PC-3 (cell line): ENCODE data around the gene PWWP3B. TPM values are rescaled to one million over a fixed set of nuclear protein-coding genes. Genes with fewer than 3 reads are reported as not detected.

Experiments
- ATAC-seq: fragments of 200-7000 bp; cut with Tn5 transposase; 2 replicates; pipeline ENCODE4 v1.9.1; 2020; ENCODE audit warnings: mild to moderate bottlenecking, moderate library complexity
- BruUV-seq: library from RNA; stranded (reverse); fragments of 400-500 nt; replicated peaks from 2 replicates; lab custom pipeline; 2021; lab: Mats Ljungman, UMichigan
- CTCF ChIA-PET: fragments of 300-600 bp; sonication (Branson Sonifier 250); formaldehyde crosslinking; loops from one replicate; lab custom pipeline; 2022; ENCODE audit warnings: antibody characterized with exemption; lab: Charles Lee
- POLR2A ChIA-PET: fragments of 300-600 bp; sonication (Branson Sonifier 250); formaldehyde crosslinking; loops from one replicate; lab custom pipeline; 2022; ENCODE audit warnings: antibody characterized with exemption; ENCODE audit not compliant: unreplicated experiment; lab: Charles Lee
- DNase-seq: peaks from one replicate; pipeline ENCODE4 v3.0.0-alpha.2; 2015
- H2AFZ ChIP-seq: fragments of 300-600 bp; sonication (generic); 2 replicates; pipeline ENCODE4 v1.6.0; 2016; ENCODE audit warnings: antibody characterized with exemption, low read length
- H3F3A ChIP-seq: fragments of 300-600 bp; sonication (generic); one replicate; pipeline ENCODE4 v1.6.0; 2017; ENCODE audit warnings: antibody characterized with exemption, low read length, control low read depth, mild to moderate bottlenecking; ENCODE audit not compliant: unreplicated experiment
- H3K27ac ChIP-seq: fragments of 300-600 bp; sonication (generic); 2 replicates; pipeline ENCODE4 v1.5.1; 2016; ENCODE audit warnings: mild to moderate bottlenecking, low read length
- H3K27me3 ChIP-seq: fragments of 300-600 bp; sonication (generic); 2 replicates; pipeline ENCODE4 v1.6.1; 2016; ENCODE audit warnings: low read length, mixed read lengths
- H3K36me3 ChIP-seq: fragments of 300-600 bp; sonication (generic); 2 replicates; pipeline ENCODE4 v1.6.1; 2016; ENCODE audit warnings: low read depth, mixed run types, low read length, mixed read lengths
- H3K4me1 ChIP-seq: fragments of 300-600 bp; sonication (generic); 2 replicates; pipeline ENCODE4 v1.5.1; 2016; ENCODE audit warnings: low read length; ENCODE audit not compliant: insufficient read depth
- H3K4me2 ChIP-seq: fragments of 300-600 bp; sonication (generic); 2 replicates; pipeline ENCODE4 v1.6.0; 2016; ENCODE audit warnings: low read length
- H3K4me3 ChIP-seq: fragments of 300-600 bp; sonication (generic); 2 replicates; pipeline ENCODE4 v1.5.1; 2016; ENCODE audit warnings: mild to moderate bottlenecking, low read length, mixed read lengths
- H3K79me2 ChIP-seq: fragments of 300-600 bp; sonication (generic); 2 replicates; pipeline ENCODE4 v1.6.1; 2017; ENCODE audit warnings: low read length, mixed read lengths
- H3K9ac ChIP-seq: fragments of 300-600 bp; sonication (generic); 2 replicates; pipeline ENCODE4 v1.6.0; 2016; ENCODE audit warnings: mild to moderate bottlenecking, low read length
- H3K9me2 ChIP-seq: fragments of 300-600 bp; sonication (generic); replicated peaks from 2 replicates; pipeline ENCODE4 v1.6.1; 2016; ENCODE audit warnings: mixed run types, low read length, mixed read lengths
- H3K9me3 ChIP-seq: fragments of 300-600 bp; sonication (generic); 2 replicates; pipeline ENCODE4 v1.6.1; 2016; ENCODE audit warnings: low read length, mixed read lengths
- H4K20me1 ChIP-seq: fragments of 300-600 bp; sonication (generic); 2 replicates; pipeline ENCODE4 v1.6.1; 2016; ENCODE audit warnings: low read length, mixed read lengths
- EZH2 ChIP-seq: fragments of 300-600 bp; sonication (generic); IDR thresholded peaks from one replicate; pipeline ENCODE4 v1.6.1; 2017; ENCODE audit warnings: antibody characterized with exemption, mild to moderate bottlenecking, low read length; ENCODE audit not compliant: unreplicated experiment
- EZH2phosphoT487 ChIP-seq: fragments of 300-600 bp; sonication (generic); IDR thresholded peaks from 2 replicates; pipeline ENCODE4 v1.6.1; 2018; ENCODE audit warnings: mild to moderate bottlenecking, antibody characterized with exemption, low read length, borderline replicate concordance
- intact Hi-C: fragments of 100-400 bp; cut with micrococcal nuclease; formaldehyde crosslinking; loops from 2 replicates; pipeline ENCODE4 v1.9.0; 2023
- total RNA-seq: library from RNA; depleted of rRNA; stranded (reverse); fragments of >200 nt; gene quantifications from 2 replicates; pipeline ENCODE4 v1.2.3, GENCODE V29; 2014; rRNA removed
- TF ChIP-seq, protein P1 (sequence below): fragments of 300-600 bp; sonication (generic); conservative IDR thresholded peaks from 2 replicates; pipeline ENCODE4 v1.5.1; 2017; ENCODE audit warnings: antibody characterized with exemption, low read depth, mild to moderate bottlenecking, low read length

The PWWP3B gene
- total RNA-seq, 1 experiment from 2014 or later = 0.07 TPM

DNA sequence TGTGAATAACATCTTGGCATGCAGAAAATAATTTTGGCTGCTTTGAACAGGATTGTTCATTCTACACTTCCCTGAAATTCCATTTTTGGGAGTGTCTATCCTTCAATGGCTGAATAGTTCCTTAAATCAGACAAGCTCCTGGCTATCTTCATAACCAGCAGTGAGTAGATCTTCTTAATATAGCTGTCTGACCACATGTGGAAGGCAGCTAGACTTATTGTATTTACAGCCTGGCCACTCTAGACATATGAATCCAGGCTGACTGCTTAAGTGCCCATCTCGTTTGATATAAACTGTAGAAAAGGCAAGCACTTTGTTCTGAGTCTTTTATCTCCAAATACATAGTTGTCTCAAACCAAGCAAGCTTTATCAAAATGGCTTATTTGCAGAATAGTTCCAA is 40.0 kb downstream of the PWWP3B start:
- peaks cover 5% of the 10 kb centered on the region; the same call in 1 of the 2 replicates for H3K4me1 ChIP-seq
- intact Hi-C loops = loop anchor here (10.0 kb wide), 3 partner anchors 57 to 187 kb away; no protein-coding TSS in a partner anchor
- POLR2A ChIA-PET = no interaction called here
- BruUV-seq = no TSS peak
- H3K27ac ChIP-seq = no peak overlapping the region
- H3K9me3 ChIP-seq = no peaks in the 10 kb centered on the region
- H3K79me2 ChIP-seq = no peaks in the 10 kb centered on the region
- TF ChIP-seq EZH2 (no peak), EZH2phosphoT487 (no peak)
- TF ChIP-seq, protein P1, sequence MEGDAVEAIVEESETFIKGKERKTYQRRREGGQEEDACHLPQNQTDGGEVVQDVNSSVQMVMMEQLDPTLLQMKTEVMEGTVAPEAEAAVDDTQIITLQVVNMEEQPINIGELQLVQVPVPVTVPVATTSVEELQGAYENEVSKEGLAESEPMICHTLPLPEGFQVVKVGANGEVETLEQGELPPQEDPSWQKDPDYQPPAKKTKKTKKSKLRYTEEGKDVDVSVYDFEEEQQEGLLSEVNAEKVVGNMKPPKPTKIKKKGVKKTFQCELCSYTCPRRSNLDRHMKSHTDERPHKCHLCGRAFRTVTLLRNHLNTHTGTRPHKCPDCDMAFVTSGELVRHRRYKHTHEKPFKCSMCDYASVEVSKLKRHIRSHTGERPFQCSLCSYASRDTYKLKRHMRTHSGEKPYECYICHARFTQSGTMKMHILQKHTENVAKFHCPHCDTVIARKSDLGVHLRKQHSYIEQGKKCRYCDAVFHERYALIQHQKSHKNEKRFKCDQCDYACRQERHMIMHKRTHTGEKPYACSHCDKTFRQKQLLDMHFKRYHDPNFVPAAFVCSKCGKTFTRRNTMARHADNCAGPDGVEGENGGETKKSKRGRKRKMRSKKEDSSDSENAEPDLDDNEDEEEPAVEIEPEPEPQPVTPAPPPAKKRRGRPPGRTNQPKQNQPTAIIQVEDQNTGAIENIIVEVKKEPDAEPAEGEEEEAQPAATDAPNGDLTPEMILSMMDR = no peak
- no peak overlapping the region for H3K4me2 ChIP-seq
- DNase-seq = no peak
- H2AFZ ChIP-seq = no peak overlapping the region
- H3K9ac ChIP-seq = no peak overlapping the region
- H3F3A ChIP-seq = no peaks in the 10 kb centered on the region
- CTCF ChIA-PET = no interaction called here
- H3K36me3 ChIP-seq = no peaks in the 10 kb centered on the region
- H3K9me2 ChIP-seq = no peaks in the 10 kb centered on the region
- no peaks in the 10 kb centered on the region for H3K27me3 ChIP-seq
- no peak for ATAC-seq
- H3K4me3 ChIP-seq = no peak overlapping the region
- no peaks in the 10 kb centered on the region for H4K20me1 ChIP-seq

Other genes with a start within 250 kb of the PWWP3B start
- not detected in 2 replicates for gene SERPINA7, start 129.6 kb upstream of the PWWP3B start, total RNA-seq